UCSD-AML1 (cell line): ENCODE results near the gene KSR2.
A peak's percentile ranks its signal among the peaks of the same experiment; 100 is the strongest.

Experiments
- DNase-seq: peaks from one replicate; lab custom pipeline; 2025; ENCODE audit not compliant: unreplicated experiment; lab: John Stamatoyannopoulos, UW

Gene KSR2

GRCh38 chr12:117589021-117589420 lies 379.8 kb downstream of the KSR2 start:
- DNase-seq = no peak

GRCh38 chr12:117587631-117588287 lies 381.0 kb downstream of the KSR2 start:
- peak; percentile 27 for DNase-seq

DNA sequence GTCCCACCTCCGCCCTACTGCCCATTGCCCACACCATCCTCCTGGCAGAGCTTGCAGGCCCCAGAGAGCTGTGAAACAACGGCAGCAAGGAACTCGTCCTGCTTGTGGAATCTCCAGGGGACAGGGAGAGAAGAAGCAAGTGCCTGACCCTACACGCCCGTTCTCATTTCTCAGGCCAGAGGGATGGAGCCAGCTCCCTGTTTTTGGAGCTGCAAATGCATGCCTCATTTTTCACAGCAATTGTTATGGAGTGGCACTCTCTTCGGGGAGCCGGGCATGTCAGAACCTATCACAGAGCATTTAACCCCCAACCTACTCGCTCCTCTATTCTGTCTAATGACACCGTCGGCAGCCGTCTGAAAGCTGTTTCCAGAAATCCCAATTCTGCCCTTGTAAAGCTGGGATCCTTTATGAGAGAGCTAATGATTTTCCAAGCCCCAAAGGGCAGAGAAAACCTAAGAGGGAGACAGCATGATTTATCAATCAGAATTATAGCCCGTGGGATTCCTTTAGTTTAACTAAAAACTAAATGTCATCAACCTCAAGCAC lies 385.0 kb downstream of the KSR2 start:
- no peak for DNase-seq

DNA sequence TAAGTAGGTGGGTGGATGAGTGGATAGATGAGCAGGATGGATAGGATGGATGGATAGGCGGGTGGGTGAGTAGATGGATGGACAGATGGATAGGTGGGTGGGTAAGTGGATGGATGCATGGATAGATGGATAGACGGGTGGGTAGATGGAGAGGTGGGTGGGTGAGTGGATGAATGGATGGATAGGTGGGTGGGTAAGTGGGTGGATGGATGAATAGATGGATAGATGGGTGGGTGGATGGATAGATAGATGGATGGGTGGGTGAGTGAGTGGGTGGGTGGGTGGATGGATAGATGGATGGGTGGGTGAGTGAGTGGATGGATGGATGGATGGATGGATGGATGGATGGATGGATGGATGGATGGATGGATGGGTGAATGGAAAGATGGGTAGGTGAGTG lies 385.7 kb downstream of the KSR2 start:
- DNase-seq = no peak

- no peak for DNase-seq
Measured at GRCh38 chr12:117582135-117582784, 386.5 kb downstream of the KSR2 start.

- no peak for DNase-seq
Measured at GRCh38 chr12:117580718-117581062, 388.1 kb downstream of the KSR2 start.

GRCh38 chr12:117580015-117580717 lies 388.6 kb downstream of the KSR2 start:
- DNase-seq = no peak

GRCh38 chr12:117577122-117577657 lies 391.6 kb downstream of the KSR2 start:
- no peak for DNase-seq

DNA sequence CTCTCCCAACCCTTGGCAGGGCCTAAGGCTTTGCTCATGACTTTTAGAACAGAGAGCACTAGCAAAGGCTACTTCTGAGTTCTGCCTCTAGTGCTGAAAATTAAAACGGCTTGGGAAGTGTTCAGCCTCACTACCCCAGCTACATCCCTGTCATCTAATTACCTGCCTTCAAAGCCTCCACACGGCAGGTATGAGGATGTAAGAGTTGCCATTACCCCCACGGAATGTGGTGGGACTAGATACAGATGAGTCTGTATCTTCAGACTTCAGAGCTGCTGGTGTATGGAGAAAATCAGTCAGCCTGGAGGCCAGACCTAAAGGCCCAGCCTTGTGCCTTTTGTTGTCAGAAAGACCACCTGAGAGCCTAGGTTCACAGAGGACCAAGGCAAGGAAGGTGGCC lies 392.7 kb downstream of the KSR2 start:
- no peak for DNase-seq

DNA sequence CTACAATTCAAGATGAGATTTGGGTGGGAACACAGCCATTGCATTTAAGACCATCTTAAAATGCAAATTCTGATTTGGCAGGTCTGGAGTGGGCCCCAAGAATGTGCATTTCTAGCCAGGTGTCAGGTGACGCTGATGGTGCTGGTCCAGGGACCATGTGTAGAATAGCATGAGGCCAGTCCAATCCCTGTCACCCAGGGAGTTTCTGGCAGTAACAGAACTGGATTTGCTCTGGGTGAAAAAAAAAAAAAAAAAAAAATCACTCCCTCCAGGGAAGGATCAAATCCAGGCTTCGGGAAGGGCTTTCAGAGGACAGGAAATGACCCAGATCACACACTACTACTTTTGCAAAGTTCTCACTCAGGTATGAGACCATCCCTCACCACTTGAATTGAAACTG lies 394.1 kb downstream of the KSR2 start:
- no peak for DNase-seq

DNA sequence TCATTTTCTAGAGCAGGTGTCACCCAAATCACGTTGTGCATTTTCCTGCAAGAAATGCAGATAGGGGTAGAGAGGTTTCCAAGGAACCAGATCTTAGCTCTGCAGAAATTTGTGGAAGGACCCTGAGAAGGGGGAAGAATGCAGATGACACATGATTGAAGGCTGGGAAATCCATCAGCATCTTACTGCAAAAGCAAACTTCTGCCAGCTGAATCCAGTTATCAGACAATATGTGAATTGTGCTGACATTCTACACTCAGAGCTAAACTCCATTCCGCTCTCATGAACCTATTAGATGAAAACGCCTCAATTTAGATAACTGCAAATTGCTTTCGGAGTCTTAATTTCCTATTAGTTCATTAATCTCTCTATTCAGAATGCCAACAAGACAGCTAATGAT lies 396.0 kb downstream of the KSR2 start:
- no peak for DNase-seq

DNA sequence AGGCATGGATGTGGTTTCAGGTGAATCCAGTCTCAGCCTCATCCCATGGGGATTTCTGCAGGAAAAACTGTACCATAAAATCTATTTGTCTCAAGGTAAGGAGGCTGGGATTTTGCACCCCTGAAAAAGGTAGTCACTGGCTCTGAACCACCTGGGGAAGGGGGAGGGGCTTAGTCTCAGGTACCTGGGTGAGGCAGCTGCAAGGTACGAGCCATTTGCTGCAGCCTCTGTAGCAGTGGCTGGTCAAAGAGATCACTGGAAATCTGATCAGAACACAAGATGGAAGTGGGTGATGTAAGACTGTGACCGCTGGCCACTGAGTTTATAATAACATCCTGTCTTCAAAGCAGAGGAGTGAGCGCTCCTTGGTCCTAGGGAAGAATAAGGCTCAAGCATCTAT lies 397.5 kb downstream of the KSR2 start:
- DNase-seq = no peak

- no peak for DNase-seq
Measured at GRCh38 chr12:117570608-117571007, 398.2 kb downstream of the KSR2 start.

DNA sequence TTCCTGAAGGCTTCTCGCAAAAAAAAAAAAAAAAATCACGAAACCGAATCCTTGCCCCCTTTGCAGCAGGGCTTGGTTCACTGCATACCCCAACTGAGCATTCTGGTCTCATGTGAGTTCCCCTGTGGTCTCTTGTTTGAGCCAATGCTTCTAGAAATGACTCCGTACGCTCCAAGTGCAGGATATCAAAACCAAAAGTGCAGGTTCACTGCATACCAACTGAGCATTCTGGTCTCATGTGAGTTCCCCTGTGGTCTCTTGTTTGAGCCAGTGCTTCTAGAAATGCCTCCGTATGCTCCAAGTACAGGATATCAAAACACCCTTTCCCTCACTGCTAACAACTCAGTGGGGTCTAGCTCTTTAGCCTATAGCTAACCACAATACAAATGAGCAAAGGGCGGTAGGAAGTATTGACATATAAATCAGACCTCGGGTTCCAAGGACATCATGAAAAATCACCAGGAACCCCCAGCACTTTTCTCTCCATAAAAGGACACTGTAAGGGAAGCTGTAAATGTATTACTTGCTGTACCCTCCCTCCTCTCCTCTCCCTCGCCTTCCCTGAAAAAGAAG lies 401.1 kb downstream of the KSR2 start:
- DNase-seq = no peak

GRCh38 chr12:117564881-117565280 lies 403.9 kb downstream of the KSR2 start:
- DNase-seq = no peak

- DNase-seq = no peak
Measured at GRCh38 chr12:117563706-117564105, 405.1 kb downstream of the KSR2 start.

GRCh38 chr12:117563007-117563406 lies 405.8 kb downstream of the KSR2 start:
- DNase-seq = no peak

- no peak for DNase-seq
Measured at GRCh38 chr12:117561990-117562389, 406.8 kb downstream of the KSR2 start.

DNA sequence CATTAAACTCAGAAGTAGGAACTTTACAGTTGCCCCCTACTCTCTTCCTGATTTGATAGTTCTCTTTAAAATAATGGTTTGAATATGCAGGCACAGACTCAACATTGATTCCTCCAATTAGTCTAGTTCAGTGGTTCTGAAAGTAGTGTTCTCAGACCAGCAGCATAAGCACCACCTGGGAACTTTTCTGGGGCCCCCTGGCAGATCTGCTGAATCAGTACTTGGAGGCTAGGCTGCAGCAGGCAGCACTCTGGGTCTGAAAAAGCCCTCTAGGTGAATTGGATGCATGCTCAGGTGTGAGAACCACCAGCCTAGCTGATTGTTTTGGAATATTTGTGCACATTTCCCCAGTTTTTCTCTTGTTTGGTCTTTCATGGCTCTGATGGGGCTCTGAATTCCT lies 408.8 kb downstream of the KSR2 start:
- no peak for DNase-seq

GRCh38 chr12:117555889-117556288 lies 412.9 kb downstream of the KSR2 start:
- DNase-seq = no peak

- no peak for DNase-seq
Measured at GRCh38 chr12:117552971-117553370, 415.8 kb downstream of the KSR2 start.

DNA sequence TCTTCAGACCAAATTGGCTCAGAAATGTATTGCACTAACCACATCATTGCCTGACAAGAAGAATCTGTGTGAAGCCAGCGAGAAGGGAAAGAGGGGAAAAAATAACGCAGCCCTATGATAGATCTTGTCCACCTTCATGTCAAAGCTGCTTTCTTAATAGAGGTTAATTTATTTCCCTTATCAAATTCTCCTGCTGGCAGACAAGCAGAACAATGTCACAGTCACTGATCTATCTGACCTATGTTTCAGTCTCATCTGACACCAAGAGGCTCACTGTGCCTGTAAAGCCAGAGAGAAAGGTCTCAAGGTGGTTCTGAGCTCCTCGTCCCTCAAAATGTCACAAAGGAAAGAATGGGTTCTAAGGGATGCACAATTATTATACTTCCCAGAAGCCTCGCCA lies 417.1 kb downstream of the KSR2 start:
- no peak for DNase-seq
